Retinal pigment epithelial cell (primary cell): Measurements from ENCODE around the gene KIFC1.

Source experiments
- DNase-seq: peaks from one replicate; pipeline ENCODE4 v3.0.0-alpha.2; 2010; ENCODE audit warnings: low read depth
- H3K4me3 ChIP-seq: 2 replicates; pipeline ENCODE4 v1.5.1; 2011; ENCODE audit warnings: mild to moderate bottlenecking, low read length, control low read depth, moderate library complexity
- TF ChIP-seq, protein P1 (sequence below): conservative IDR thresholded peaks from 2 replicates; pipeline ENCODE4 v1.5.1; 2011; ENCODE audit warnings: low read depth, low read length, control low read depth, inconsistent platforms

The KIFC1 gene

DNA sequence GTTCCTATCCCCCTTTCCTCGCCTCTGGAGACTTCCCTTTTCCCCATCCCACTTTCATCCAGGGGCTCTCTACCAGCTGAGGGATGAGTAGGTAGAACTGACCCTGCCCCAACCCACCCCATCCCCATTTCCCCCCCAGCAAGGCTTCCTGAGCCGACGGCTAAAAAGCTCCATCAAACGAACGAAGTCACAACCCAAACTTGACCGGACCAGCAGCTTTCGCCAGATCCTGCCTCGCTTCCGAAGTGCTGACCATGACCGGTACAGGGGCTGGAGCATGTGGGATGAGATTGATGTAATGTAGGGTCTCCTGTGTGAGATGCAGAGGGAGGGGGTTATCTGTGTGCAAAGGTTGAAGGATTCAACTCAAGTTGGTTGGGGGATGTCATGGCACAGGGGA, 40.9 kb downstream of the KIFC1 start:
- DNase-seq = no peak
- TF ChIP-seq, protein P1, sequence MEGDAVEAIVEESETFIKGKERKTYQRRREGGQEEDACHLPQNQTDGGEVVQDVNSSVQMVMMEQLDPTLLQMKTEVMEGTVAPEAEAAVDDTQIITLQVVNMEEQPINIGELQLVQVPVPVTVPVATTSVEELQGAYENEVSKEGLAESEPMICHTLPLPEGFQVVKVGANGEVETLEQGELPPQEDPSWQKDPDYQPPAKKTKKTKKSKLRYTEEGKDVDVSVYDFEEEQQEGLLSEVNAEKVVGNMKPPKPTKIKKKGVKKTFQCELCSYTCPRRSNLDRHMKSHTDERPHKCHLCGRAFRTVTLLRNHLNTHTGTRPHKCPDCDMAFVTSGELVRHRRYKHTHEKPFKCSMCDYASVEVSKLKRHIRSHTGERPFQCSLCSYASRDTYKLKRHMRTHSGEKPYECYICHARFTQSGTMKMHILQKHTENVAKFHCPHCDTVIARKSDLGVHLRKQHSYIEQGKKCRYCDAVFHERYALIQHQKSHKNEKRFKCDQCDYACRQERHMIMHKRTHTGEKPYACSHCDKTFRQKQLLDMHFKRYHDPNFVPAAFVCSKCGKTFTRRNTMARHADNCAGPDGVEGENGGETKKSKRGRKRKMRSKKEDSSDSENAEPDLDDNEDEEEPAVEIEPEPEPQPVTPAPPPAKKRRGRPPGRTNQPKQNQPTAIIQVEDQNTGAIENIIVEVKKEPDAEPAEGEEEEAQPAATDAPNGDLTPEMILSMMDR = no peak
- peak overlapping the region; percentile 20 for H3K4me3 ChIP-seq

DNA sequence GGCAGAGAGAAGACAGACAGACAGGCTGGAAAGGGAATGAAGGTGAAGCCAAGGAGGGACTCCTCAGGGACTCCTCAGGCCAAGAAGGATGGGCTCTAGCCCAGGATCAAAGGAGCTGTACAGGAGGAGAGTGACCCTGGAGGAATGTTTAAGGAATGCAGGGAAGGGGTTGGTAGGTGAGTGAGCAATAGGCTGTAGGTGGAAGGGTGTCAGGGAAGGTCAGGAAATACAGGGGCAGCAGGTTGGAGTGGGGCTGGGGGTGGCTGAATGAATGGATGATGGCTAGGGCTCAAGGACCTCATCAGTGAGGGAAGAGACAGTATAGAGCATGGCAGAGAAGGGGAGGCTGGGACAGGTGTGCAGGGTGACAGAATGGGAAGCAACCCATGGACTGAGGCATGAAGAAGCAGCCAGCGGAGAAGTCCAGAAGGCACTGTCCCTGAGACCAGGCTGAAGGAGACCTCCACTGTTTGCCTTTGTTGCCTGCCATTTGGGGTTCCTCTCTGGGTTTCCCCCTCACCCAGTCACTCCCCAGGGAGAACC, 41.4 kb downstream of the KIFC1 start:
- H3K4me3 ChIP-seq = peak overlapping the region; percentile 20
- TF ChIP-seq, protein P1 = no peak
- no peak for DNase-seq

DNA sequence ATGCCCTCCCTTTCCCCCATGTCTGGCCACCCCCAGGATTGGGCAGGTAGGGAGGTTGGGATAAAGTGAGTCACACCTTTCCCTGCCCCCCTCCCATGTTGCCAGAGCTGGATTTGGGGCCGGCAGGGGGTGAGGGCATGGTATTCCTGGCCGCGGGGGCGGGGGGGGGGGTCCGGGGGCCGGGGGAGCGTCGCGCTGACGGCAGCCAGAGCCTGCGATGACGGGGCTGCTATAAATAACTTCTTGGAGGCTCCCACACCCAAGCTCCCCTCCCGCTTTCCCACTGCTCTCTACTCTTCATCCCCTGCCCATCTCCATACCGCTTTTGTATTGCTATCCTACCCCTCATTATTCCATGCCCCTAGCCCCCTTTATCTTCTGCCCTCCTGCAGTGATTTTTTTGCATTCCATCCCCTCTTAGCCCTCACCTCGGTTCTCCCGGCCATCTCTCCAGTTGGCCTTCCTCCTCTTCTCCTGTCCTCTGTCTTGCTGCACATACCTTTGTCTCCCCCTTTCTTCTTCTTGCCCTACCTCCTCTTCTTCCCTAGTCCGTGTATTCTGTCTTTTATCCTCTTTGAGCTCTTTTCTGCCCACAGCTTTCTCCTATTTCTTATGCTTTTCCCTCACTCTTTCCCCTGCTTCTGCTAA, 42.0 kb downstream of the KIFC1 start:
- no peak for DNase-seq
- TF ChIP-seq, protein P1 = no peak
- H3K4me3 ChIP-seq = peak overlapping the region; percentile 20

DNA sequence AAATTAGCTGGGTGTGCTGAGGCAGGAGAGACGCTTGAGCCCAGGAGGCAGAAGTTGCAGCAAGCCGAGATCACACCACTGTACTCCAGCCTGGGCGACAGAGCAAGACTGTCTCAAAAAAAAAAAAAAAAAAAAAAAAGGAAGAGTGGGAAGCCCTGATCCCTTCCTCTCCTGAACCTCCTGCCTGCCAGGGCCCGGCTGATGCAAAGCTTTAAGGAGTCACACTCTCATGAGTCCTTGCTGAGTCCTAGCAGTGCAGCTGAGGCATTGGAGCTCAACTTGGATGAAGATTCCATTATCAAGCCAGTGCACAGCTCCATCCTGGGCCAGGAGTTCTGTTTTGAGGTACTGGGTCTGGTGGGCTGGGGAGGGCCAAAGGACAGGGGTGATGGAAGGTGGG, 43.3 kb downstream of the KIFC1 start:
- no peak overlapping the region for H3K4me3 ChIP-seq
- TF ChIP-seq, protein P1 = no peak
- no peak for DNase-seq

DNA sequence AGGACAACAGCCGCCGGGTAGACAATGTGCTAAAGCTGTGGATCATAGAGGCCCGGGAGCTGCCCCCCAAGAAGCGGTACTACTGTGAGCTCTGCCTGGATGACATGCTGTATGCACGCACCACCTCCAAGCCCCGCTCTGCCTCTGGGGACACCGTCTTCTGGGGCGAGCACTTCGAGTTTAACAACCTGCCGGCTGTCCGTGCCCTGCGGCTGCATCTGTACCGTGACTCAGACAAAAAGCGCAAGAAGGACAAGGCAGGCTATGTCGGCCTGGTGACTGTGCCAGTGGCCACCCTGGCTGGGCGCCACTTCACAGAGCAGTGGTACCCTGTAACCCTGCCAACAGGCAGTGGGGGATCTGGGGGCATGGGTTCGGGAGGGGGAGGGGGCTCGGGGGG, 46.0 kb downstream of the KIFC1 start:
- no peak for DNase-seq
- TF ChIP-seq, protein P1 = no peak
- H3K4me3 ChIP-seq = no peak overlapping the region

DNA sequence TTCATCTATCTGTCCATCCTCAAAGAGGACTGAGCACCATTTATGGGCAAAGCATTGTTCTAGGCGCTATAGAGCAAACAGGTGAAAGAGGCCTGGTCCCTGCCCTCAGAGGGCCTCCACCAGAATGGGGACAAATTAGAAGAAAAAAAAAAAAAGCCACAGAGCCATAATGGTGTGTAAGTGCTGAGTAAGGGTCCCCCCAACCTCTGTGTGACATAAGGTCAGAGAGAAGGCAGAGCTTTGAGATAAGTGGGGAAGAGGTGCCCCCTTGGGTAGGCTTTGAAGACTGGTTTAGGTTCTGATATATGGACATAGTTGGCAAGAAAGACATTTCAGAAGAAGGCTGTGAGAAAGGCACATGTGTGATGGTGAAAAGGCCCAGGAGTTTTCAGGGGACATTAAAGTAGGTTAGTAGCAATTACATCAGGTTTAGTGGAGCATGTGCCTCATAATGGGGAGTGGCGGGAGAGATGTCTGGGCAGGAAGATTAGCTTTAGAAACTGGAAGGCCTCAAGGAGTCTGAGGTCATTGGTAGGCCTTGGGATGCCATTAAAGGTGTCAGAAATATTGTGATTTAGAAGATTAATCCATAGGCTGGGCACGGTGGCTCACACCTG, 47.5 kb downstream of the KIFC1 start:
- TF ChIP-seq, protein P1 = no peak
- DNase-seq = no peak
- no peak overlapping the region for H3K4me3 ChIP-seq

DNA sequence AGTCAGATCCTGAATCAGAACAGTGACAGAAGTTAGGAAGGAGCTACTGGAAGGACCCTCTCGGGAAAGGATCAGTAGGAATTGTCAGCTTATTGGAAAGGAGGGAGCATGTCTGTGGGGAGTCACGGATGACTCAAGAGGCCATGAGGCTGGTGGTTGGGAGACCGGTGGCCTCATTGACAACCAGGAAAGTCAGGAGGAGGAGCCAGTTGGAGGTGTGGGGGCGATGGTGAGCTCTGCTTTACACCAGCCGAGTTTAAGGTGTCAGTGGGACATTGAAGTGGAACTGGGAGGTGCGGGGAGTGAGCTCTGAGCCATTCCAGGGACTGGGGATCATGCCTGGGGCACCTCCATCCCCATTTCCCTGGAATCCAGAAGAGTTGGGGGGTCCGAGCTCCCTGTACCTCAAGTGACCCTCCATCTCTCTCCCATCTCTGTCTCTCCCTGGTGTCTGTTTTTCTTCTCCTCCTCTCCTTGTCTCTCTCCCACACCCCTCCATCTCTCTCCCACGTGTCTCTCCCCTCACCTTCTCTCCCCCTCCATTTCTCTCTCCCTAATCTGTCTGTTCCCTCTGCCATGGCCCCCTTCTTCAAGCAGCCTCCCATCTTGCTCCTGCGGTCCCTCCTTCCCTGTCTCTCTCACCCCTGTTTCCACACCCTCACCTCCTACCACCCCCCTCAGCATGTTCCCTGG, 48.5 kb downstream of the KIFC1 start:
- TF ChIP-seq, protein P1 = no peak
- H3K4me3 ChIP-seq = no peak overlapping the region
- DNase-seq = no peak
